ENCODE data around the gene NDUFS7. TPM values are rescaled to one million over a fixed set of nuclear protein-coding genes. Genes with fewer than 3 reads are reported as not detected.

The NDUFS7 gene
- total RNA-seq, 4 donors from 2014 or later = 259 to 497 (median 377) TPM

DNA sequence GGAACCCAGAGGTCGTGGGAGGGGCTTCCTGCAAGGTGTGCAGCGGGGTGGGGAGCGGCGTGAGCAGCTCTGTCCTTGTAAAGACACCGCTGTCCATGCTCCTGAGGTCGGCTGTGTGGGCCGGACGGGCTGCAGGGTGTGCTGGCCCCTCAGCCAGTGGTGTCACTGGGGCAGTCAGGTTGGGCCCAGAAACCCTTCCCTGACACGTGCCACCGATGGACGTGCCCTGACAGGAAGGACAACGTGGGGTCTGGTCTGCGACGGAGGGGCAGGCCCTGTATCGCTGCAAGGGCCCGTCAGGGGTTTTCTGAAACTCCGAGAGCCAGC is 50.3 kb downstream of the NDUFS7 start:
- DNase-seq (no peak), ATAC-seq (no peak)
- Histone ChIP-seq H3K27ac (no peak overlapping the region), H3K9me3 (no peaks in the 10 kb centered on the region), H3K4me3 (no peak overlapping the region), H3K4me1 (peaks cover 7 to 18% of the 10 kb centered on the region in 2 donors), H3K27me3 (no peaks in the 10 kb centered on the region), H3K36me3 (peaks cover 2 to 61% of the 10 kb centered on the region in 2 donors)
- no peak for TF ChIP-seq POLR2A (IDR thresholded peaks at IDR 0.05)
- TF ChIP-seq, protein P1, sequence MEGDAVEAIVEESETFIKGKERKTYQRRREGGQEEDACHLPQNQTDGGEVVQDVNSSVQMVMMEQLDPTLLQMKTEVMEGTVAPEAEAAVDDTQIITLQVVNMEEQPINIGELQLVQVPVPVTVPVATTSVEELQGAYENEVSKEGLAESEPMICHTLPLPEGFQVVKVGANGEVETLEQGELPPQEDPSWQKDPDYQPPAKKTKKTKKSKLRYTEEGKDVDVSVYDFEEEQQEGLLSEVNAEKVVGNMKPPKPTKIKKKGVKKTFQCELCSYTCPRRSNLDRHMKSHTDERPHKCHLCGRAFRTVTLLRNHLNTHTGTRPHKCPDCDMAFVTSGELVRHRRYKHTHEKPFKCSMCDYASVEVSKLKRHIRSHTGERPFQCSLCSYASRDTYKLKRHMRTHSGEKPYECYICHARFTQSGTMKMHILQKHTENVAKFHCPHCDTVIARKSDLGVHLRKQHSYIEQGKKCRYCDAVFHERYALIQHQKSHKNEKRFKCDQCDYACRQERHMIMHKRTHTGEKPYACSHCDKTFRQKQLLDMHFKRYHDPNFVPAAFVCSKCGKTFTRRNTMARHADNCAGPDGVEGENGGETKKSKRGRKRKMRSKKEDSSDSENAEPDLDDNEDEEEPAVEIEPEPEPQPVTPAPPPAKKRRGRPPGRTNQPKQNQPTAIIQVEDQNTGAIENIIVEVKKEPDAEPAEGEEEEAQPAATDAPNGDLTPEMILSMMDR (IDR thresholded peaks at IDR 0.05 in 4 of 5, conservative IDR thresholded peaks at IDR 0.05 in 1 of 5) = no peak
- intact Hi-C loops (cut with DNase I; ENCODE audit: low total_unique reads) = no loop called here
- in situ Hi-C loops (cut with MboI; ENCODE audit: low sequenced_read_pairs in 4 of 4) = no loop called here

DNA sequence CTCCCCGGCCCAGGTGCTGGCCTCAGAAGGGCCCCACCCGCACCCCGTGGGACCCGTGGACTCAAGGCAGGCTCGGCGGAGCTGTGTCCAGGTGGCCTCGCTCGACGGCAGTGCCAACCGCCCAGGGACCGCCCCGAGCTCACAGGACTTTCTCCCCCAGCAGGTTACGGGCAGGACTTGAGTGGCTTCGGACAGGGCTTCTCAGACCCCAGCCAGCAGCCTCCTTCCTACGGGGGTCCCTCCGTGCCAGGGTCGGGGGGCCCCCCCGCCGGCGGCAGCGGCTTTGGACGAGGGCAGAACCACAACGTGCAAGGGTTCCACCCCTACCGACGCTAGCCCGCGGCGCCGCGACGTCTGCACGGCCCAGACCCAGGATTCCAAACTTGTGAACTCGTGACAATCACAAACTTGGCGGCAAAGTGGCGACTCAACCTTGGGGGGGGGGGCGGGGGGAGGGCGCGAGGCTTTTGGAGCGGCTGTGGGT is 50.9 kb downstream of the NDUFS7 start:
- H3K36me3 ChIP-seq = peaks cover 2 to 59% of the 10 kb centered on the region in 2 donors
- no peak overlapping the region for H3K4me3 ChIP-seq
- H3K4me1 ChIP-seq = peaks cover 13 to 24% of the 10 kb centered on the region in 2 donors
- no peak overlapping the region for H3K27ac ChIP-seq
- ATAC-seq = no peak
- intact Hi-C loops (cut with DNase I; ENCODE audit: low total_unique reads) (no loop called here), in situ Hi-C loops (cut with MboI; ENCODE audit: low sequenced_read_pairs in 4 of 4) (no loop called here)
- H3K9me3 ChIP-seq = no peaks in the 10 kb centered on the region
- H3K27me3 ChIP-seq = no peaks in the 10 kb centered on the region
- no peak for TF ChIP-seq POLR2A (IDR thresholded peaks at IDR 0.05)
- TF ChIP-seq, protein P1 (IDR thresholded peaks at IDR 0.05 in 4 of 5, conservative IDR thresholded peaks at IDR 0.05 in 1 of 5) = no peak
- DNase-seq = no peak

DNA sequence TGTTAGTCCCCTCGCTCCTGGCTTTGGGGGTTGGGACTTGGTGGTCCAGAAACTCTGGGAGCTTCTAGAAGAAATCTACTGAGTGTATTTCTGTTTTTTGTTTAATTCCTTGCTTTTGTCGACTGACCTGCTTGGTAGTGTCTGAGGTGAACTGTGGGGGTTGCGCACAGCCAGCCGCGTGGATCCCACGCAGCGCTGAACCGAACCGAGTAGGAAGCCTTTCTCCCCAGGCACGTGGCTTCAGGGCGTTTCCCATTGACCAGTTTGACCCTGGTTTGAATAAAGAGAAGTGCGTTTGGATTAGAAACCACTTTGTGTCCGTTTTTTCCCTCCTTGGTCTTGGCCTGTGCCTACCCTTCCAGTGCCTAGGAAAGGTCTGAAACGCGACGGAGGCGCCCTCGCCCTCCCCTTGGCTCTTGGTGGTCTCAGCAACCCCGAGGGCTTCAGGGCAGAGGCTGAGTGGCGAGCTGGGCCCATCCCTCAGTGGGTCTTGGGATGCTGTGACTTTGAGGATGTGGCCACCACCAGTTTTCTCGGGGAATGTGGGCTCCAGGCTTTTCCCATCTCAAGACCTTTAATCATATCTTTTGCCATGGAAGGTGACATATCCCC is 51.8 kb downstream of the NDUFS7 start:
- Histone ChIP-seq H3K36me3 (peaks cover 2 to 59% of the 10 kb centered on the region in 2 donors), H3K9me3 (no peaks in the 10 kb centered on the region), H3K4me1 (peaks cover 14 to 29% of the 10 kb centered on the region in 2 donors), H3K27ac (peak overlapping the region in 1 of 4 donors; percentile 21), H3K27me3 (no peaks in the 10 kb centered on the region), H3K4me3 (no peak overlapping the region)
- in situ Hi-C loops (cut with MboI; ENCODE audit: low sequenced_read_pairs in 4 of 4) (no loop called here), intact Hi-C loops (cut with DNase I; ENCODE audit: low total_unique reads) (no loop called here)
- no peak for DNase-seq
- no peak for ATAC-seq
- TF ChIP-seq POLR2A (IDR thresholded peaks at IDR 0.05) = no peak
- TF ChIP-seq, protein P1 (IDR thresholded peaks at IDR 0.05 in 4 of 5, conservative IDR thresholded peaks at IDR 0.05 in 1 of 5) = no peak

DNA sequence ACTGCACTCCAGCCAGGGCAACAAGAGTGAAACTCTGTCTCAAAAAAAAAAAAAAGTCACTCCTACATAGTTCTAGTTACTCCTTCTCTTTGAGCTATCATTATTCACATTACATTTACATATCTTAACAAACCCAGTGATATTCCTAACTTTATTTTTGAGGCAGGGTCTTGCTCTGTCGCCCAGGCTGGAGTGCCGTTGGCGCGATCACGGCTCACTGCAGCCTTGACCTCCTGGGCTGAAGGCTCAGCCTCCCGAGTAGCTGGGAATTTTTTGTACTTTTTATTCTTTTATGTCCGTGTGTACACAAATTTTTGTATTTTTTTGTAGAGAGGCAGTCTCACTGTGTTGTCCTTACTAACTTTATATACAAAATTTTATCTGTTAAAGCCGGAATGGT is 53.9 kb downstream of the NDUFS7 start:
- intact Hi-C loops (cut with DNase I; ENCODE audit: low total_unique reads) (loop anchor here (1.0 to 2.0 kb wide), 3 partner anchors 19 to 42 kb away; partner anchors contain the start of genes C19orf25 and DAZAP1), in situ Hi-C loops (cut with MboI; ENCODE audit: low sequenced_read_pairs in 4 of 4) (no loop called here)
- Histone ChIP-seq H3K4me1 (peaks cover 14 to 29% of the 10 kb centered on the region in 2 donors), H3K27me3 (no peaks in the 10 kb centered on the region), H3K36me3 (peaks cover 2 to 57% of the 10 kb centered on the region in 2 donors), H3K27ac (peak overlapping the region in 2 of 4 donors; percentile 86 to 87), H3K4me3 (peak overlapping the region in 3 of 4 donors; percentile 81 to 88 (median 87)), H3K9me3 (no peaks in the 10 kb centered on the region)
- ATAC-seq = no peak
- no peak for DNase-seq
- no peak for TF ChIP-seq POLR2A (IDR thresholded peaks at IDR 0.05)
- TF ChIP-seq, protein P1 (IDR thresholded peaks at IDR 0.05 in 4 of 5, conservative IDR thresholded peaks at IDR 0.05 in 1 of 5) = no peak
